GM23248 (cell line): ENCODE measurements around the gene SH3TC2. TPM values are rescaled to one million over a fixed set of nuclear protein-coding genes. Genes with fewer than 3 reads are reported as not detected.

Source experiments
- DNase-seq: peaks from one replicate; pipeline ENCODE4 v3.0.0-alpha.2; 2015
- H2AFZ ChIP-seq: fragments of 200-600 bp; sonication (generic); 2 replicates; pipeline ENCODE4 v1.6.1; 2016; ENCODE audit warnings: antibody characterized with exemption
- H3F3A ChIP-seq: fragments of 200-600 bp; sonication (generic); 2 replicates; pipeline ENCODE4 v1.6.1; 2016; ENCODE audit warnings: mild to moderate bottlenecking, antibody characterized with exemption, mixed run types; ENCODE audit not compliant: insufficient read depth
- H3K27ac ChIP-seq: fragments of 200-600 bp; sonication (generic); 2 replicates; pipeline ENCODE4 v1.5.1; 2016; ENCODE audit warnings: mild to moderate bottlenecking
- H3K27me3 ChIP-seq: fragments of 200-600 bp; sonication (generic); replicated peaks from 2 replicates; pipeline ENCODE4 v1.6.1; 2016; ENCODE audit warnings: mild to moderate bottlenecking; ENCODE audit not compliant: insufficient read depth
- H3K36me3 ChIP-seq: fragments of 200-600 bp; sonication (generic); 2 replicates; pipeline ENCODE4 v1.6.1; 2016; ENCODE audit warnings: low read depth, mild to moderate bottlenecking
- H3K4me1 ChIP-seq: fragments of 200-600 bp; sonication (generic); 2 replicates; pipeline ENCODE4 v1.6.1; 2016; ENCODE audit warnings: mild to moderate bottlenecking; ENCODE audit not compliant: insufficient read depth
- H3K4me2 ChIP-seq: fragments of 200-600 bp; sonication (generic); one replicate; pipeline ENCODE4 v1.6.1; 2016; ENCODE audit warnings: mild to moderate bottlenecking; ENCODE audit not compliant: unreplicated experiment
- H3K4me3 ChIP-seq: fragments of 200-600 bp; sonication (generic); 2 replicates; pipeline ENCODE4 v1.5.1; 2016; ENCODE audit warnings: mild to moderate bottlenecking
- H3K79me2 ChIP-seq: fragments of 200-600 bp; sonication (generic); 2 replicates; pipeline ENCODE4 v1.6.1; 2016; ENCODE audit warnings: mild to moderate bottlenecking; ENCODE audit not compliant: insufficient read depth
- H3K9ac ChIP-seq: fragments of 200-600 bp; sonication (generic); 2 replicates; pipeline ENCODE4 v1.6.1; 2016; ENCODE audit warnings: mild to moderate bottlenecking
- H3K9me2 ChIP-seq: fragments of 200-600 bp; sonication (generic); 2 replicates; pipeline ENCODE4 v1.6.1; 2016; ENCODE audit warnings: mixed run types, mild to moderate bottlenecking, moderate library complexity; ENCODE audit not compliant: insufficient read depth
- H3K9me3 ChIP-seq: fragments of 200-600 bp; sonication (generic); one replicate; pipeline ENCODE4 v1.6.1; 2017; ENCODE audit warnings: low read depth
- H4K20me1 ChIP-seq: fragments of 200-600 bp; sonication (generic); 2 replicates; pipeline ENCODE4 v1.6.0; 2016; ENCODE audit not compliant: insufficient read depth
- EZH2 ChIP-seq: fragments of 200-600 bp; sonication (generic); IDR thresholded peaks from 2 replicates; pipeline ENCODE4 v1.6.1; 2018; ENCODE audit warnings: antibody characterized with exemption, mild to moderate bottlenecking; ENCODE audit not compliant: insufficient read depth, poor library complexity, severe bottlenecking
- EZH2phosphoT487 ChIP-seq: fragments of 200-600 bp; sonication (generic); IDR thresholded peaks from 2 replicates; pipeline ENCODE4 v1.6.1; 2018; ENCODE audit warnings: antibody characterized with exemption, moderate library complexity, mild to moderate bottlenecking, low read depth; ENCODE audit not compliant: insufficient read depth
- WGBS, 2 experiments: methylation state at CpG; one replicate each; pipeline ENCODE4 v1.1.6; 2015 to 2017; ENCODE audit warnings: low lambda C conversion rate in 2 of 2, low coverage in 1 of 2; ENCODE audit errors: missing lambda C conversion rate in 2 of 2; 5-methylcytosine and 5-hydroxymethylcytosine counted together
- in situ Hi-C: fragments of 300-500 bp; cut with MboI; formaldehyde crosslinking; loops from 2 replicates; pipeline ENCODE4 v1.15.0; 2020
- polyA plus RNA-seq: library from polyadenylated mRNA; unstranded; fragments of >200 nt; fragmentation: Nextera tagmentation; extraction: Ambion mirVana; gene quantifications from 2 replicates; pipeline ENCODE4 v1.2.1, GENCODE V29; 2016
- total RNA-seq: library from RNA; depleted of rRNA; stranded (reverse); fragments of >200 nt; shearing (Covaris generic); gene quantifications from 2 replicates; pipeline ENCODE4 v1.2.3, GENCODE V29; 2014

SH3TC2 gene
- total and polyA plus RNA-seq, 2 experiments from 2014 or later, result 0.88 to 1.1 TPM

- Histone ChIP-seq H3K4me1 (no peaks in the 10 kb centered on the region), H3K79me2 (no peaks in the 10 kb centered on the region), H3K9me3 (no peaks in the 10 kb centered on the region), H3K36me3 (no peaks in the 10 kb centered on the region), H3F3A (no peaks in the 10 kb centered on the region), H3K9ac (no peak overlapping the region), H3K4me2 (no peak overlapping the region), H3K27ac (no peak overlapping the region), H3K9me2 (no peaks in the 10 kb centered on the region), H2AFZ (no peak overlapping the region), H3K4me3 (no peak overlapping the region), H4K20me1 (no peaks in the 10 kb centered on the region), H3K27me3 (no peaks in the 10 kb centered on the region)
- in situ Hi-C loops, result no loop called here
- no peak for TF ChIP-seq EZH2phosphoT487
- TF ChIP-seq EZH2, result no peak
- DNase-seq, result no peak
- WGBS, 2 experiments, result 87 to 91% methylated on average over 6 of the region's 6 CpGs
Measured at GRCh38 chr5:149028161-149028560, 34.7 kb downstream of the SH3TC2 start.

GRCh38 chr5:149027636-149028035 lies 35.2 kb downstream of the SH3TC2 start:
- Histone ChIP-seq H3K9me3 (no peaks in the 10 kb centered on the region), H3K4me1 (no peaks in the 10 kb centered on the region), H3K36me3 (no peaks in the 10 kb centered on the region), H3K9ac (no peak overlapping the region), H3F3A (no peaks in the 10 kb centered on the region), H3K4me2 (no peak overlapping the region), H2AFZ (no peak overlapping the region), H3K27me3 (no peaks in the 10 kb centered on the region), H4K20me1 (no peaks in the 10 kb centered on the region), H3K79me2 (no peaks in the 10 kb centered on the region), H3K27ac (no peak overlapping the region), H3K9me2 (no peaks in the 10 kb centered on the region), H3K4me3 (no peak overlapping the region)
- in situ Hi-C loops, result no loop called here
- WGBS, 2 experiments, result 96 to 97% methylated on average over 12 of the region's 12 CpGs
- DNase-seq, result no peak
- no peak for TF ChIP-seq EZH2

GRCh38 chr5:149024943-149025342 lies 37.9 kb downstream of the SH3TC2 start:
- in situ Hi-C loops, result no loop called here
- DNase-seq, result no peak
- H3K36me3 ChIP-seq, result no peaks in the 10 kb centered on the region
- H3K4me1 ChIP-seq, result no peaks in the 10 kb centered on the region
- no peak overlapping the region for H3K4me2 ChIP-seq
- no peak overlapping the region for H2AFZ ChIP-seq
- H3K79me2 ChIP-seq, result no peaks in the 10 kb centered on the region
- TF ChIP-seq EZH2phosphoT487, result no peak
- no peak for TF ChIP-seq EZH2
- no peak overlapping the region for H3K4me3 ChIP-seq
- H3K9me2 ChIP-seq, result no peaks in the 10 kb centered on the region
- H3K9ac ChIP-seq, result no peak overlapping the region
- H3K27me3 ChIP-seq, result no peaks in the 10 kb centered on the region
- no peaks in the 10 kb centered on the region for H3F3A ChIP-seq
- H3K9me3 ChIP-seq, result no peaks in the 10 kb centered on the region
- H4K20me1 ChIP-seq, result no peaks in the 10 kb centered on the region
- no peak overlapping the region for H3K27ac ChIP-seq

- Histone ChIP-seq H3K9ac (no peak overlapping the region), H2AFZ (no peak overlapping the region), H3K4me1 (no peaks in the 10 kb centered on the region), H3K4me2 (no peak overlapping the region), H3F3A (no peaks in the 10 kb centered on the region), H3K9me3 (no peaks in the 10 kb centered on the region), H3K27ac (no peak overlapping the region), H3K9me2 (no peaks in the 10 kb centered on the region), H3K4me3 (no peak overlapping the region), H3K36me3 (no peaks in the 10 kb centered on the region), H4K20me1 (no peaks in the 10 kb centered on the region), H3K79me2 (no peaks in the 10 kb centered on the region), H3K27me3 (no peaks in the 10 kb centered on the region)
- in situ Hi-C loops, result no loop called here
- DNase-seq, result peak; percentile 33
- TF ChIP-seq EZH2phosphoT487 (no peak), EZH2 (no peak)
- 32 to 58% methylated on average over 1 of the region's 1 CpG for WGBS, 2 experiments
Measured at GRCh38 chr5:149024477-149024876, 38.4 kb downstream of the SH3TC2 start.

GRCh38 chr5:149022200-149022599 lies 40.7 kb downstream of the SH3TC2 start:
- Histone ChIP-seq H3K9me3 (no peaks in the 10 kb centered on the region), H3K4me1 (no peaks in the 10 kb centered on the region), H3K9me2 (no peaks in the 10 kb centered on the region), H3K79me2 (no peaks in the 10 kb centered on the region), H3K27ac (no peak overlapping the region), H2AFZ (no peak overlapping the region), H3K36me3 (no peaks in the 10 kb centered on the region), H3K4me3 (no peak overlapping the region), H4K20me1 (no peaks in the 10 kb centered on the region), H3K27me3 (no peaks in the 10 kb centered on the region), H3K4me2 (no peak overlapping the region), H3K9ac (no peak overlapping the region), H3F3A (no peaks in the 10 kb centered on the region; the same call in 1 of the 2 replicates)
- TF ChIP-seq EZH2phosphoT487, result no peak
- no peak for TF ChIP-seq EZH2
- WGBS, 2 experiments, result 84 to 97% methylated on average over 1 of the region's 1 CpG
- in situ Hi-C loops, result no loop called here
- DNase-seq, result no peak
